Stimulated activated CD8-positive, alpha-beta memory T cell treated with anti-CD3 and anti-CD28 coated beads, Interleukin-15, amount 100 ng/mL, for 24 hours (primary cell): Measurements from ENCODE around the gene RPL39.
"Not testable (repeated sequence)": the region's sequence is repeated elsewhere in the genome, so short reads cannot be mapped to it uniquely, and the experiment has no call there.

Source experiments
- DNase-seq: peaks from one replicate; pipeline ENCODE4 v3.0.0-alpha.2; 2020; ENCODE audit warnings: low read depth

RPL39 gene

DNA sequence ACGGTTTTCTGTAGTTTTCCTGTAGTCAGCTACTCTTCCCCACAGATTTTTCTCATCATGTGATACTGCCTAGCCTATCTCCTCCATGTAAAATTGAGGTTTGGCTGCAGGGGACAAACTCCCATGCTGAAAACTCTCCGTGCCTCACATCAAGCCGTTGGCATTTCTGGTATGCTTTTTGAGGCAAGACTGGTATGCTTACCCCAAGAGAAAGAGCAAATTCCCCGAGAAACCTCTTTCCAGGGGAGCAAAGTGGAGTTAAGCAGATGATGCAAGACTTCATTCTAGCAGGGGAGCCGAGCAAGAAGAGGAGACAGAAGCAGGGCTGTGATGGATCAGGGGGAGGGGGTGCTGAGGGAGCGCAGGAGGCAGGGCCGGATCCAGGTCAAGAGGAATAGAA lies 28.2 kb downstream of the RPL39 start:
- no peak for DNase-seq

DNA sequence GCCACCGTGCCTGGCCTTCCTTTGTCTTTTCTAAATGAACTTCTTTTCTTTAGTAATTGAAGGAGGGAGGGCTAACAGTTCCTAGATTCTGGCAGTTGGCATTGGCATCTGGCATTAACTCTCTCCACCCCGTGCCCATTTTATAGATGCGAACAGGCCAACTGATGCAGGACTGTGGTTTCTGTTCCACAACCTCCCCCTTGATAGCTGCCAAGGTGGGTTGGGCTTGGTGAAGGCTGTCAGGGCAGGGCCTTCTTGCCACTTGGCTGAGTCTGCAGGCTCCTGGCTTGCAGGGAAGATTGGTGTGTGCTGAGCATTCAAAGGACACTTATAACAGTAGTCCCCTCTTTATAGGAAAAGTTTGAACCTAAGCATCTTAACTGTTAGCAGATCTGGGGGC lies 28.7 kb downstream of the RPL39 start:
- no peak for DNase-seq

DNA sequence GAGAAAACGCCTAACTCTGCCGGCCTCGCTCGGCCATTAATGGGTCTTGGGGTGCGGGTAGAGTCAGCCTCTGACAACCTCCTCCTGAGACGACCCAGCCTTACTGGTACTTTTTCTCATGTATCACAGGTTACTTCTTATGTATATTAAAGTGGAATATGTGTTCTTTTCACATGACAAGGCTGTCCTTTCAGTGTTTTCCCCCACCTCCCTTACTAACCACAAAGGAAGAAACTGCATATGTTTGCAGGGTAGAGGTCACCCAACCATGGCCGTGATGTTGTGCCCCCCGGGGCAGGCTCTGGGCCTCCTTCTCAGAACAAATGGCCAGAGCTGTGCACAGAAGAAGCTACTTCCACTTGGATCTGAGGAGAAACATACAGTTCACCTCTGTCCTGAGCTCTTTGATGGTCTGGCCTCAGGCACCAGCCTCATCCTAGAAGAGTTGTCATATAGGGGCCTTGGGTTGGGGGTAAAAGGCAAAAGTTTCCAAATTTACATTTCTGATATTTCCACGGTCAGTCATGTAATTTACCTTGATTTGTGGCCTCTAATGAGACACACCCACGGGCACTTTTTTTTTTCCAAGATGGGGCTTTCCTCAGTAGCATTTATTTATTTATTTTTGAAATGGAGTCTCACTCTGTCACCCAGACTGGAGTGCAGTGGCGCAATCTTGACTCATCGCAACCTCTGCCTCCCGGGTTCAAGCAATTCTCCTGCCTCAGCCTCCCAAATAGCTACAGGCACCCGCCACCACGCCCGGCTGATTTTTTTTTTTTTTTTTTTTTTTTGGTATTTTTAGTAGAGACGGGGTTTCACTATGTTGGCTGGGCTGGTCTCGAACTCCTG lies 31.2 kb downstream of the RPL39 start:
- no peak for DNase-seq

DNA sequence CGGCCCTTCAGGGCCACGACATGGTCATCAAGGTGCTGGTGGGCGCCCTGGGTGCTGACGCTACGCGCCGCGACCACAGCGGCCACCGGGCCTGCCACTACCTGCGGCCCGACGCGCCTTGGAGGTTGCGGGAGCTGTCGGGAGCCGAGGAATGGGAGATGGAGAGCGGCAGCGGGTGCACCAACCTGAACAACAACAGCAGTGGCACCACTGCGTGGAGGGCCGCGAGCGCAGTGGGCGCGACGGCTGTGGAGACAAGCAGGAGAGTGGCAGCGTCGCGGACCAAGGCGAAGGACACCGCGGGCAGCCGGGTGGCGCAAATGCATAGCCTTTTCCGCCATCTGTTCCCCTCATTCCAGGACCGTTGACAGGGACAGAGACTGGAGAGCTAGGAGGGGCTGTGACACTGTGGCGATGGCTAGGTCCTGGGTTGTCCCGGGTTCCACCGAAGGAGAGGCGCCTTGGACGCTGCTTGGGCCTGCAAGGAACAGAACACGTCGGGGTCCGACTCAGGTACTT lies 32.1 kb downstream of the RPL39 start:
- no peak for DNase-seq

DNA sequence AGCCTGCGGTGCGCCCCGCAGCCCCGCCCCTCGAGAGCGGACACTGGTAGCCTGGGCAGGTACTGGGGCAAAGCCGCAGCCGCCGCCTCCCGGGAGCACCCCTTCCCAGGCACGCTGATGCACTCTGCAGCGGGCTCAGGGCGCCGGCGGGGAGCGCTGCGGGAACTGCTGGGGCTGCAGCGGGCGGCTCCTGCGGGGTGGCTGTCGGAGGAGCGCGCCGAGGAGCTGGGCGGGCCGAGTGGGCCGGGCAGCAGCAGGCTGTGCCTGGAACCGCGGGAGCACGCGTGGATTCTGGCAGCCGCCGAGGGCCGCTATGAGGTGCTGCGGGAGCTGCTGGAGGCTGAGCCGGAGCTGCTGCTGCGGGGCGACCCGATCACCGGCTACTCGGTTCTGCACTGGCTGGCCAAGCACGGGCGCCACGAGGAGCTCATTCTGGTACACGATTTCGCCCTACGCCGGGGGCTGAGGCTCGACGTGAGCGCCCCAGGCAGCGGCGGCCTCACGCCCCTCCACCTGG lies 32.6 kb downstream of the RPL39 start:
- DNase-seq: no peak

DNA sequence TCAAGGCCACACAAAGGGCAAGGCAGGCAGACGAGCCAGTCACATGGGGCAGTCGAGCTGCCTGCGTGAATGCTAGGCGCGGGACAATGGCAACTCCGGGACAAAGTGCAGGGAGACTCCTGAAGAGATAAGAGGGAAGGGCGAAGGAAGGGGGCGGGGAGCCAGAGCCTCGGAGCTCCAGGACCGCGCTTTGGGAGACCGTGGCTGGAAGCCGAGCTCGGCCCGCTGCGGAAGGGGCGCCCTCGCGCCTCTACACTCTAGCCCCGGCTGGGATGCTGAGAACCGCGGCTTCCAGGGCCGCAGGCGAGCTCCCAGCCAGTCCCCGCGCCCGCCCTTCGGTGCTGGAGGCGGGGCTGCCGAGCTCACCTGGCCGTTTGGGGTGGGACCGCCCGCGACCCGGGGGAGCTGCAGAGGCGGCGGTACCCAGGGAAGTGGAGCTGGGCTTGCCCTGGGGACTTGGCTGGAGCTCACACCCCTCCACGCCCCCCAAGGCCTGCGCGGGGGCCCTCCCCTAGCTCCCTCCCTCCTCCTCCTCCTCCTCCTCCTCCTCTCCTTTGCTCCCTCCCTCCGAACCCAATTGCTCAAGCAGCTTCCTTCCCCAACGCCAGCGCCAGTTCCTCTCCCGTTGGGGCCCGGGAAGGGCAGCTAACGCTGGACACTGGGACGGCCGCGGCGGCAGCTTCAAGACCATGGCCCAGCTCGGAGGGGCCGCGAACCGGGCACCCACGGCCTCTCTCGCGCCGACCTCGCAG lies 33.3 kb downstream of the RPL39 start, which contains the start of gene SOWAHD:
Gene SOWAHD, plus strand, starts transcription at position 610 of the 752 bp plus-strand sequence. Its CDS starts 80 bp downstream, at position 690.
- DNase-seq: no peak

DNA sequence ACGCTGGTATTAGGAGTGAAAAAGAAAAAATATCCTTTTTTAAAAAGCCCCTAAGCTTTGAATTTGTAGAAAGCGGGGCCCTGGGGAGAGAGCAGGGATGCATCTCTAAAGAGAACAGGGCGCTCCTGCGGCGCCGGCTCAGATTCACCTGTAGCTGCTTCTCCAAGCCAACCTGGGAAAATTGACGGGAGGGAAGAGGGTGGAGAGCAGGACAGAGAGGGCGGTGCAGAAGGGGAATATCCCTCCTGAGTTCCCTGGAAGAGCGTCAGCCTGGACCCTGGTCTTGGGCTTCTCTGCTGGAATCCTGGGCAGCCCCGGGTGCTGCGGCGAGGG lies 33.8 kb downstream of the RPL39 start:
- no peak for DNase-seq

DNA sequence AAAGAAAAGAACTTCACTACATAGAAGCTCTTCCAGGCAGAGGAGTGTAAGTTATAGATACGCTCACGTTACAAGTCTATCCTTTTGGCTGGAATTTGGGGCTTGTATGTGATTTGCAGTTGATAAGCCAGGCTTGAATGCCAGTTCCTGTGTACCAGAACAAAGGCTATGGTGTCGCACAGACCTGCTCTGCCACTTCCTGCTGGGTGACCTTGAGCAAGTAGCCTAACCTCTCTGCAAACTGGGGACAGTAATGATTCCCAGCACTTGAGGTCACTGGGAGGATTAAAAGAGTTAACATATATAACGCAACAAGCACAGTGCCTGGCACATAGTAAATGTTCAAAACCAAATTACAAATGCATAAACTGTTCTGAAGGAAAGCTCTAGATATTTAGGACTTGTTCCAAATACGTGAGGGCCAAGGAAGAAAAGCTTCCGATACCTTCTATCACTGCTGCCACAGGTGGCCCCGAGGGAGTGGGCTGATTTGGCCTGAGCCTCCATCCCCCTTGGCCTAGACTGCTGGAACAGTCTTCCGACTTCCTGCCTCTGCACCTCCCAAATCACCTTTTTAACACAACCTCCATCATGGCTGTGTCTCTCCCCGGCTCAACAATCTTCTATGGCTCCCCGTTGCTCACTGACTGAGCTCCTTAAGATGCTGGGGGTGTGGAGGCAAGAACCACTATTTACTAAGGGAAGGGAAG lies 34.3 kb downstream of the RPL39 start:
- DNase-seq: no peak

DNA sequence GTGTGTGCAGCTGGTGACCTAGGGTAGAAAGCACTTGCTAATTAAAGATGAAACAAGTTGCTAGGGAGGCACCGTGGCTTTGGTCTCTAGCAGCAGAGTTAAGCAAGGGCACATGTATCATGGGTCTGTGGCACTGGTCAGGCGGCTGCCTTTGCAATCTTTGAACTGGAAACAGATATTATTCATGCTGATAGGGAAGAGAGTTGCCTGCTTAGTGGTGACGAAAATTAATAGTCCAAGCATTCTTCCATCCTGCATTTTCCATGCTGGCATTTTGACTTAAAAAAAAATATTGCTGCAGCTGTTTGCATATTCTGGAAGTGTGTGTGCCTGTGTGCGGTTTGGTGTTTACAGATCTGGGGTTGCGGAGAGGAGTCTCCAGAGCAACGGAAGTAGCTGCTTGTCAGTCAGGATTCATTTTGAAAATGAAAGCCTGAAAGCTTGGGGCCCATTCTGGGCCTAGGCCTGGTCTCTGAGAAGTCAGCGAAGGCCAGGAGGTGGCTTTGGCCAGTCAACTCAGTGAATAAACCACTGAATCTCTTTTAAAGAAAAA lies 35.4 kb downstream of the RPL39 start:
- no peak for DNase-seq

DNA sequence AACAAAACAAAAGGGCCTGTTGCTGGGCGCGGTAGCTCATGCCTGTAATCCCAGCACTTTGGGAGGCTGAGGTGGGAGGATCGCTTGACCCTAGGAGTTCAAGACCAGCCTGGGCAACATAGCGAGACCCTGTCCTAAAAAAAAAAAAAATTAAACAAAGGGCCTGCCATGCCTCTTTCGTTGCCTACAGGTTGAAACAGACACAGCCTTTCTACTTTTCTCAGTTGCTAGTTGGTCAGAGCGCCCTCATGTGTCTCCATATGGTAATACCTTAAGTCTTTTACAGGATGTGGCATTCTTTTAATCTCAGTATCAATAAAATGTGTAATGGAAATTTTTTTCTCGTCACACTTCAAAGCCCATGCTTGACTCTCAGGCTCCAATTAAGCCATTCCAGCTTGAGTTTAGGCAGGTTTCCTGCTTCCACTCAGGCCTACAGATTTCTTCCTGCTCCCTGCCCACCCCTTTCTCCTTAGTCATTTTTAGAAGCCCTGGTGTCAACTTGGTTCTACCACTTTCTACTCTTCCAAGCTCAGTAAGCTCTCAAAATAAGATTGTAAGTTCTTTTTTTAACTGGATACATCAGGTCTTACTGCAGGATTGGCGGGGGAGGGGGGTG lies 37.7 kb downstream of the RPL39 start:
- no peak for DNase-seq

DNA sequence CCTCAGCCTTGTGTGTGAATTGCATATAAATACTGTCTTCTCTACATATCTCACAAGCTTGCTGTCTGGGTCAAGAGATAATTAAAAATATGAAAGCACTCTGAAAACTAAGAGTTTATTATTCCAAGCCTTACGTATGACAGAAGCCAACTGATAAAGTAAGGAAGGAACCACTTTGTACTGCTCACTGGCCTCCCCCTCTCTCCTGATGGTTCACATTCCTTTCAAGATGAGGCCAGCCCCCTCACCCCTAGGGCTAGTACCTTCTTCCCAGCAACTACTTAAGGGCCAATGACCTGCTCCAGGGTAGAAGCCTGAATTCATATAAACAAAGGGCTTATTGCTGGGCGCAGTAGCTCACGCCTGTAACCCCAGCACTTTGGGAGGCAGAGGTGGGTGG lies 38.4 kb downstream of the RPL39 start:
- DNase-seq: no peak

DNA sequence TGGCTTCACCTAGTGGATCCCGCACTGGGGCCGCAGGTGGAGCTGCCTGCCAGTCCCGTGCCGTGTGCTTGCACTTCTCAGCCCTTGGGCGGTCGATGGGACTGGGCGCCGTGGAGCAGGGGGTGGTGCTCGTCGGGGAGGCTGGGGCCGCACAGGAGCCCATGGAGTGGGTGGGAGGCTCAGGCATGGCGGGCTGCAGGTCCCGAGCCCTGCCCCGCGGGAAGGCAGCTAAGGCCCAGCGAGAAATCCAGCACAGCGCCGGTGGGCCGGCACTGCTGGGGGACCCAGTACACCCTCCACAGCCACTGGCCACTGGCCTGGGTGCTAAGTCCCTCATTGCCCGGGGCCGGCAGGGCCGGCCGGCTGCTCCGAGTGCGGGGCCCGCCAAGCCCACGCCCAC lies 40.7 kb downstream of the RPL39 start:
- not testable (repeated sequence) for DNase-seq

DNA sequence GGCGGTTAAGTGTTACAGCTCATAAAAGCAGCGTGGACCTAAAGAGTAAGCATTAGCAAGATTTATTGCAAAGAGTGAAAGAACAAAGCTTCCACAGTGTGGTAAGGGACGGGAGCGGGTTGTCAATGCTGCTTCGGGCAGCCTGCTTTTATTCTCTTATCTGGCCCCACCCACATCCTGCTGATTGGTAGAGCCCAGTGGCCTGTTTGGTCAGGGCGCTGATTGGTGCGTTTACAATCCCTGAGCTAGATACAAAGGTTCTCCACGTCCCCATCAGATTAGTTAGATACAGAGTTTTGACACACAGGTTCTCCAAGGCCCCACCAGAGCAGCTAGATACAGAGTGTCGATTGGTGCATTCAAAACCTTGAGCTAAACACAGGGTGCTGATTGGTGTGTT lies 41.3 kb downstream of the RPL39 start:
- not testable (repeated sequence) for DNase-seq

DNA sequence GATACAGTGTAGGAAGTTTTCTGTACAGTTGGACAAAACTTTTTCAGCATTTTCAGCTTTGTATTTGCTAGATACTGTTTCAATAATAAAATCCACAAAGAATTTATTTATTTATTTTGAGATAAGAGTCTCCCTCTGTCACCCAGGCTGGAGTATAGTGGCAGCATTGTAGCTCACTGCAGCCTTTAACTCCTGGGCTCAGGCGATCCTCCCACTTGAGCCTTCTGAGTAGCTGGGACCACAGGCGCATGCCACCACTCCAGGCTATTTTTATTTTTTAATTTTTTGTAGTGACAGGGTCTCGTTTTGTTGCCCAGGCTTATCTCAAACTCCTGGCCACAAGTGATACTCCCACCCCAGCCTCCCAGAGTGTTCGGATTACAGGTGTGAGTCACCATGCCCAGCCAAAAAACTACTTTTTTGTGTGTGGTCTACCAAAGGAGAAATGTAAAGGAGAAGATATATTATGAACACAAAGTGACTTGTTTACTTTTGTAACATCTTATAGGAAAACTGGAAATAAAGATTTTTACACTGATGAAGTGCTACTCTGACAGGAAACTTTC lies 46.1 kb downstream of the RPL39 start:
- no peak for DNase-seq

DNA sequence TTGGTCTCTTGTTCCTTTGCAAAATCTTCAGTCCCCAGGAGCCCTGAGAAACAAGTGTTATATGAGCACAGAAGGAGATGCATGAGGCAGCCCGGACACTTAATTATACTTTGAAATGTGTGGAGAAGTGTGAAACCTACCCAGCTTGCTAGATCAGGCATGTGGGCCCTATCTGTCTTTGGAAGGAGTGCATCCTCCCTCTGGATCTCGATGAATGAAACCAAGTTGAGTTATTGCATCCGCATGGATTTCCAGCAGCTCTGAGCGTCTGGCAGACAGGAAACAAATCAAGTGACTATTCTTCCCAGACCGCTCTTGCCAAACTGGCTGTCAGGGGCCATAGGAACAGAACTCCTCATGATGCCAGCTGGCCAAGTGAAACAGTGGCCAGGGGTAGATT lies 52.7 kb downstream of the RPL39 start:
- DNase-seq: no peak
